Coronary artery (tissue), 2 donors: Measurements from ENCODE around the gene LUC7L3.

Experiments used
- DNase-seq: peaks from one replicate; pipeline ENCODE4 v3.0.0-alpha.2; 2017; ENCODE audit warnings: low spot score
- H3K27ac ChIP-seq, 2 donors: fragments of 200-600 bp; sonication (generic); one replicate each; pipeline ENCODE4 v1.5.1; 2016 to 2019
- H3K4me3 ChIP-seq: fragments of 200-600 bp; sonication (generic); 2 replicates; pipeline ENCODE4 v1.5.1; 2016; ENCODE audit warnings: mild to moderate bottlenecking, moderate library complexity
- TF ChIP-seq, protein P1 (sequence below): fragments of 200-600 bp; sonication (generic); IDR thresholded peaks from one replicate; pipeline ENCODE4 v1.5.1; 2019; ENCODE audit warnings: antibody characterized with exemption

LUC7L3 gene

DNA sequence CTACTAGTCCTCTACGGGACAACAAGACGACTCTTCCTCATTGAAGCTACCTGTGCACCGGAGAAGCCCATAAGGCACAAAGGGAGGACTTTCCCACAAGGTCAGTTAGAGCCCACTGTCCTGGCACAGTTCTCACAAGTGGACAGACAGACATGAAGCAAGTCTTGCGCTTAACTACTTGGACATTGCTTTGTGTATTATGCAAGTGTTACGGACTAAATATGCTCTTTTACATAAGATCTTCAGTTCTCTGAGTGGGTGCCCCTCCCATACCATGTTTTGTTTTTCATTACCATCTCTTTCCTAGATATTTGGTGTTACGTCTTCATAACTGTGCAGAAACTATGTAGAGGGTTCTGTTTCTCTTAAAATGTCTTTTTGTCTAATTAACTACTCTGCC is 29.8 kb downstream of the LUC7L3 start:
- DNase-seq = no peak
- no peak overlapping the region for H3K27ac ChIP-seq
- TF ChIP-seq, protein P1, sequence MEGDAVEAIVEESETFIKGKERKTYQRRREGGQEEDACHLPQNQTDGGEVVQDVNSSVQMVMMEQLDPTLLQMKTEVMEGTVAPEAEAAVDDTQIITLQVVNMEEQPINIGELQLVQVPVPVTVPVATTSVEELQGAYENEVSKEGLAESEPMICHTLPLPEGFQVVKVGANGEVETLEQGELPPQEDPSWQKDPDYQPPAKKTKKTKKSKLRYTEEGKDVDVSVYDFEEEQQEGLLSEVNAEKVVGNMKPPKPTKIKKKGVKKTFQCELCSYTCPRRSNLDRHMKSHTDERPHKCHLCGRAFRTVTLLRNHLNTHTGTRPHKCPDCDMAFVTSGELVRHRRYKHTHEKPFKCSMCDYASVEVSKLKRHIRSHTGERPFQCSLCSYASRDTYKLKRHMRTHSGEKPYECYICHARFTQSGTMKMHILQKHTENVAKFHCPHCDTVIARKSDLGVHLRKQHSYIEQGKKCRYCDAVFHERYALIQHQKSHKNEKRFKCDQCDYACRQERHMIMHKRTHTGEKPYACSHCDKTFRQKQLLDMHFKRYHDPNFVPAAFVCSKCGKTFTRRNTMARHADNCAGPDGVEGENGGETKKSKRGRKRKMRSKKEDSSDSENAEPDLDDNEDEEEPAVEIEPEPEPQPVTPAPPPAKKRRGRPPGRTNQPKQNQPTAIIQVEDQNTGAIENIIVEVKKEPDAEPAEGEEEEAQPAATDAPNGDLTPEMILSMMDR = no peak
- no peak overlapping the region for H3K4me3 ChIP-seq

DNA sequence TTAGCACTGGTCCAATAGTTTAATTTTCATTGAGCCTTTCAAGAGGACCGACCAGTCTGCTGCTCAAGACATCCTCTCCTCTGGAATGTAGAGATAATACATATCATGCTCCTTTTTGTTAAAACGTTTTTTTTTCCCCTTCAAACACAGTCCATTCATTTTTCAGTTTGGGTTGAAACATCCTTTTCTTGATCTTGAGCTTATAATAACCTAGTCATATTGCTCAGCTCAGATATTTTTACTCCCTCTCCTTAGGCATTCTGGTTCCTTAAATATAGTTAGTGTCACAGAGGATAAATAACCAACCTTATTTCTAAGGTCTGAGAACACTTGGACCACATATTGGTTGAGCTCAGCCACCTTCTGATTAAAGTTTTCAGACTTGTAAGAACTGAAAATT is 35.1 kb downstream of the LUC7L3 start:
- DNase-seq = no peak
- H3K4me3 ChIP-seq = no peak overlapping the region
- TF ChIP-seq, protein P1 = no peak
- H3K27ac ChIP-seq = no peak overlapping the region

DNA sequence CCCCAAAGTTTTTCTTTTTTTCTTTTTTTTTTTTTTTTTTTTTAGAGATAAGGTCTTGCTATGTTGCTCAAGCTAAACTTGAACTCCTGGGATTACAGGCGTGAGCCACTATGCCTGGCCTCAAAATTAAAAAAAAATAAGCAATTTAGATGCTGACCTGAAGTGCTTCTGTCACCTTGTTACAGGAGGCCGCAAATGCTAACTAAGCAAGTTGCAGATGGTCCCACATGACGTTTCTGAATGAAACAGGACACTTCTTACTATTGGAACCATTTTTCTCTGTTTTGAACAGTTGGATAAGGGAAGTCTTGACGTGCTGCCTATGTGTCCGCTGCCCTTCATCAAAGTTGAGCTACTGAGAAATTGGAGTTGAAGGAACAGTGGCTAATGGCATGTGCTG is 39.1 kb downstream of the LUC7L3 start:
- TF ChIP-seq, protein P1 = no peak
- H3K27ac ChIP-seq = no peak overlapping the region
- H3K4me3 ChIP-seq = no peak overlapping the region
- no peak for DNase-seq

DNA sequence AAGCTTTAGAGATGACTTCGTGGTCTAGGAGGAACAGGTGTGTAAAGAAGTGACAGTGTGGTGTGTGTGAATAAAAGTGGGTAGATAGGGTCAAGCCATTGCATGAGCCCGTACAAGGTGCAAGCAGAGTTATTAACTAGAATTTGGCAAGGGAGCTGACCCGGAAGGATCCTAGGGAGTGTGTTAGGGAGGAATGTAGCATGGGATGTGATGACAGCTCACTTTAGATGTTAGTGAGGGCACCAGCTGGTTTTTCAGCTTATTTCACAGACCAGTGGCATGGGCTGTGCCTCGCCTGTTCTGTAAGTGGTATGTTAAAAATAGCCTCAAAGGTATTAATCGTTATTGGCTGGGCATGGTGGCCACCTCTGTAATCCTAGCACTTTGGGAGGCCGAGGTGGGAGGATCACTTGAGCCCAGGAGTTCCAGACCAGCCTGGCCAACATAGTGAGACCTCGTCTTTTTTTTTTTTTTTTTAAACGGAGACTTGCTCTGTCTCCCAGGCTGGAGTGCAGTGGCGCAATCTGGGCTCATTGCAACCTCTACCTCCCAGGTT is 39.7 kb downstream of the LUC7L3 start:
- Histone ChIP-seq H3K4me3 (no peak overlapping the region), H3K27ac (no peak overlapping the region)
- DNase-seq = no peak
- TF ChIP-seq, protein P1 = no peak

DNA sequence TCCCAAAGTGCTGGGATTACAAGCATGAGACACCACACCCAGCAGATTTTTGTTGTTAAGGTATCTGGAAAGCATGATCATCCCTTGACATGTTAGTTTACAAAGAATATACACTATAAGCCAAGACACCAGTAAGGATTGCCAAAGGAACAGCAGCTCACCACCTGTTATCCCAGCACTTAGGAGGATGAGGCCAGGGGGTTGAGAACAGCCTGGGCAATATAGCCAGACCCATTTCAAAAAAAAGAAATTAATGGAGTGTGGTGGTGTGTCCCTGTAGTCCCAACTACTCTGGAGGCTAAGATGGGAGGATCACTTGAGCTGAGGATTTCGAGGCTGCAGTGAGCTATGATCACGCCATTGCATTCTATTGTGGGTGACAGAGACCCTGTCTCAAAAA is 42.8 kb downstream of the LUC7L3 start:
- H3K4me3 ChIP-seq = no peak overlapping the region
- TF ChIP-seq, protein P1 = no peak
- no peak for DNase-seq
- no peak overlapping the region for H3K27ac ChIP-seq

DNA sequence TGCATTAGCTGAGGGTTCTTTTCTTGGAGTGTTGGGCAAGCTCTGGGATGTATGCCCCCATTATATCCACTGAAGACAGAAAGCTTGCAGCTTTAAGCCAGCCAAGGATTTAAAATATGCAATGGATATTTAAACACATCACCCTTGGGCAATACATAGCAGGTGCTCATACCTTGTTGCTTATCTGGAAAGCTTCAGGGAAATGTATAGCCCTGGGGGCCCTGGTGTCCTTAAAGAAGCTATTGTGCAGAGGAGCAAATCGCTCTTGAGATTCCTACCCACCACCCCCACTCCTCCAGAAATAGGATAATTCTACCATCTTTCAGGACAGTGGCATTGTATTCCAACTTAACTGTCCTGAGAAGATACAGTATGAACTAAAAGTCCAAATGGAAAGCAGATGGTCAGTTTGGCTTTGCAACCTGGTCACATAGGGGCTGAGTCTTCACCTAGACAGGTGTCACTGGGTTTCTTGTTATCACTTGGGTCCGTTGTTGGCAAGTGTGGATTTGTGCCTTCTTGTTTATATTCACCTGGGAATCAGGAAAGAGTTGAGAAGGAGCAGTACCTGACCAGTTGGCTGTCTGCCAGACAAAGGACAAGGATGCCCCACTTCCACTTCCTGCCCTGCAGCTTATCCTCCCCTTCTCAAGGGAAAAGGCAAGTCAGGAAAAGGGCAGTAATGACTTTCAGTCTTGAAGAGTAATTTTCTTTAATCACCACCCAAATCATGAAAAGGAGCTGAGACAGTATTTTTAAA is 44.5 kb downstream of the LUC7L3 start:
- no peak overlapping the region for H3K4me3 ChIP-seq
- DNase-seq = no peak
- TF ChIP-seq, protein P1 = no peak
- H3K27ac ChIP-seq = no peak overlapping the region

DNA sequence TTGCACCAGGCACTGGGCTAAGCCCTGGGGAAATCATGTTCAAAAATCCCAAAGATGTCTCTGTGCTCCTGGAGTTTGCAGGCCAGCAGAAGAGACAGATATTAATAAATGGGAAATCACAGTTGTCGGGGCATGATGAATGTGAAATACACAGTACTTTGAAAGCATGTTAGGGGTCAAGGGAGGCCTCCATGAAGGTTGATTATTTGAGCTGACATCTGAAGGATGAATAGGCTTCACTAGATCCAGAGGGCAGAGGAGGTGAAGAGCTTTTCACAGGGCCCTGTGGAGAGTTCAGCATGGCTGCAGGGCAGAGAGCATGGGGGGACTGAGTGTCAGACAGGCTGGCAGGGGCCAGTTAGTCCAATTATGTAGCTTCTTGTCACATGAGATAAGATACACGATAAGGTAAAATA is 45.3 kb downstream of the LUC7L3 start:
- TF ChIP-seq, protein P1 = no peak
- H3K4me3 ChIP-seq = no peak overlapping the region
- no peak for DNase-seq
- peak overlapping the region in 1 of 2 donors; percentile 3 for H3K27ac ChIP-seq
